Activated CD4-positive, alpha-beta T cell treated with anti-CD3 and anti-CD28 coated beads, Interleukin-2, amount 10 ng/mL, durations not matched to agents 24 days and 14 days (primary cell): ENCODE results near the gene IFNGR2. TPM values are rescaled to one million over a fixed set of nuclear protein-coding genes. Genes with fewer than 3 reads are reported as not detected.
"Not testable (repeated sequence)": the region's sequence is repeated elsewhere in the genome, so short reads cannot be mapped to it uniquely, and the experiment has no call there.

Experiments
- DNase-seq: peaks from one replicate; pipeline ENCODE4 v3.0.0; 2022
- H3K27ac Mint-ChIP-seq: one replicate; pipeline ENCODE4 v1.8.0; 2022; ENCODE audit warnings: mild to moderate bottlenecking, mixed read lengths
- H3K27me3 Mint-ChIP-seq: one replicate; pipeline ENCODE4 v1.8.0; 2022; ENCODE audit warnings: mixed read lengths
- H3K36me3 Mint-ChIP-seq: one replicate; pipeline ENCODE4 v1.8.0; 2022; ENCODE audit warnings: low read depth, mild to moderate bottlenecking, mixed read lengths
- H3K4me1 Mint-ChIP-seq: one replicate; pipeline ENCODE4 v1.8.0; 2021; ENCODE audit warnings: mixed read lengths
- H3K4me3 Mint-ChIP-seq: one replicate; pipeline ENCODE4 v1.8.0; 2022; ENCODE audit warnings: mild to moderate bottlenecking, moderate library complexity, mixed read lengths
- H3K9me3 Mint-ChIP-seq: one replicate; pipeline ENCODE4 v1.8.0; 2021; ENCODE audit warnings: mixed read lengths
- intact Hi-C: fragments of 100-400 bp; cut with micrococcal nuclease; formaldehyde crosslinking; loops from one replicate; pipeline ENCODE4 v1.15.1; 2023
- total RNA-seq: library from RNA; stranded (reverse); gene quantifications from 2 replicates; pipeline ENCODE4 v1.2.3, GENCODE V29; 2022

The IFNGR2 gene
- total RNA-seq, 1 donor from 2014 or later, result 8.5 TPM

- intact Hi-C loops, result no loop called here
- H3K27ac Mint-ChIP-seq, result no peak overlapping the region
- no peaks in the 10 kb centered on the region for H3K4me1 Mint-ChIP-seq
- H3K4me3 Mint-ChIP-seq, result no peak overlapping the region
- H3K27me3 Mint-ChIP-seq, result no peaks in the 10 kb centered on the region
- peaks cover 45% of the 10 kb centered on the region for H3K36me3 Mint-ChIP-seq
- DNase-seq, result no peak
- no peaks in the 10 kb centered on the region for H3K9me3 Mint-ChIP-seq
Observed at GRCh38 chr21:33424214-33424613, 21.0 kb downstream of the IFNGR2 start.

DNA sequence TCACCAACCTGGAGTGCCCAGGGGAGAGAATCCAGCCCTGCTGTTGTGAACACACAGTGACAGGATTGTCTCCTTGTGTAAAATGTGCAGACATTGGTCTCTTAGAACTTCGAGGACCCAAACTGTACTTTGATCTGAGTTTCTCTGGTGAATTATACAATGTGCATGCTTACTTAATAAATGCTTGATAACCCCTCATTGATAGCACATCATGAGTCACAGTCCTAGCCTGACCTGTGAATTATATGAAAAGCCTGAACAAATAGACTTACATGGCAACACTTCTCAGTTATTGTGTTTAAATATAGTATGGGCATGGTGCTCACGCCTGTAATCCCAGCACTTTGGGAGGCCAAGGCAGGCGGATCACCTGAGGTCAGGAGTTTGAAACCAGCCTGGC is 22.6 kb downstream of the IFNGR2 start:
- intact Hi-C loops, result no loop called here
- no peak overlapping the region for H3K4me3 Mint-ChIP-seq
- H3K36me3 Mint-ChIP-seq, result peaks cover 41% of the 10 kb centered on the region
- no peaks in the 10 kb centered on the region for H3K4me1 Mint-ChIP-seq
- no peaks in the 10 kb centered on the region for H3K27me3 Mint-ChIP-seq
- no peak for DNase-seq
- no peak overlapping the region for H3K27ac Mint-ChIP-seq
- no peaks in the 10 kb centered on the region for H3K9me3 Mint-ChIP-seq

DNA sequence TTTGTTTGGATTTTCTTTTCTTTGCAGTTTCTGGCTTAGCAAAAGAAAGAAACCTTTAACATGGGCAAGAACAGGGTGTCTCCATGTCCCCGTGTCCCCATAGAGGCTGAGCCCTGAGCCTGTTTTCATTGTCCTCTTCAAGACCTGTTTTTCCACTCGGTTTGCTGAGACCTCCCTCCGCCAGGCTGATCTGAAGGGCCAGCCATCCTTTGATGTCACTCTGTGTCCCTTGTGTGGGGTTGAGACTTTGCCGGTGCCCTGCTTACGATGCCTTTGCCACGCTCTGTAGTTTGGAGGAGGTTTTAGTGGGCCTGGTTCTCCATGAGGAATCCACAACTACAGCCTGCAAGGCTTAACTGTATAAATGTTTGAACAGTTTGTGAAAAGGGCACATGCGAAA is 23.8 kb downstream of the IFNGR2 start:
- Mint-ChIP-seq H3K27me3 (no peaks in the 10 kb centered on the region), H3K36me3 (peaks cover 42% of the 10 kb centered on the region), H3K4me1 (no peaks in the 10 kb centered on the region), H3K27ac (no peak overlapping the region), H3K4me3 (no peak overlapping the region), H3K9me3 (no peaks in the 10 kb centered on the region)
- DNase-seq, result no peak
- intact Hi-C loops, result no loop called here

DNA sequence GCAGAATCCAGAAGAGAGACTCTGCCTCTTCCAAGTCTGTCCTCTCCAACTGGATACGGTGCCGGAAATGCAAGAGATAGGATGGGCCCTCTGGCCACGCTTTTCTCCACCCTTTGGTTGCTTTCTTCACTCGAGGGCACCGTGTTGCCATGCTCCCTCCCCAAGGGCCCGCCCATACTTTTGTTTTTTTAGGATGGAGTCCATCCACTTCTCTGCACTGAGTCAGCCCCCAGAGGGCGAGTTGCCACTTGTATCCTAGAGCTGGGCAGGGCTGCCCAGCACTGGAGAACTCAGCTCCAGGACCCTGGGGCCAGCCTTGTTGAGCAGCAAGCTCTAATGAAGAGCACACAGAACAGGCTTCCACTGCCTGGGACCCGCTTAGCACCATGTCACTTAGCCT is 25.5 kb downstream of the IFNGR2 start:
- Mint-ChIP-seq H3K27me3 (no peaks in the 10 kb centered on the region), H3K4me3 (no peak overlapping the region), H3K4me1 (peaks cover 9% of the 10 kb centered on the region), H3K9me3 (no peaks in the 10 kb centered on the region), H3K36me3 (peaks cover 55% of the 10 kb centered on the region), H3K27ac (no peak overlapping the region)
- no peak for DNase-seq
- intact Hi-C loops, result no loop called here

GRCh38 chr21:33430858-33431257 is 27.6 kb downstream of the IFNGR2 start:
- intact Hi-C loops, result no loop called here
- H3K4me1 Mint-ChIP-seq, result peaks cover 24% of the 10 kb centered on the region
- H3K36me3 Mint-ChIP-seq, result peaks cover 56% of the 10 kb centered on the region
- H3K27ac Mint-ChIP-seq, result no peak overlapping the region
- no peaks in the 10 kb centered on the region for H3K27me3 Mint-ChIP-seq
- DNase-seq, result no peak
- no peak overlapping the region for H3K4me3 Mint-ChIP-seq
- no peaks in the 10 kb centered on the region for H3K9me3 Mint-ChIP-seq

- Mint-ChIP-seq H3K27ac (no peak overlapping the region), H3K27me3 (no peaks in the 10 kb centered on the region), H3K36me3 (peaks cover 54% of the 10 kb centered on the region), H3K9me3 (no peaks in the 10 kb centered on the region), H3K4me1 (peaks cover 24% of the 10 kb centered on the region), H3K4me3 (no peak overlapping the region)
- intact Hi-C loops, result no loop called here
- DNase-seq, result no peak
Observed at GRCh38 chr21:33432496-33432895, 29.3 kb downstream of the IFNGR2 start.

DNA sequence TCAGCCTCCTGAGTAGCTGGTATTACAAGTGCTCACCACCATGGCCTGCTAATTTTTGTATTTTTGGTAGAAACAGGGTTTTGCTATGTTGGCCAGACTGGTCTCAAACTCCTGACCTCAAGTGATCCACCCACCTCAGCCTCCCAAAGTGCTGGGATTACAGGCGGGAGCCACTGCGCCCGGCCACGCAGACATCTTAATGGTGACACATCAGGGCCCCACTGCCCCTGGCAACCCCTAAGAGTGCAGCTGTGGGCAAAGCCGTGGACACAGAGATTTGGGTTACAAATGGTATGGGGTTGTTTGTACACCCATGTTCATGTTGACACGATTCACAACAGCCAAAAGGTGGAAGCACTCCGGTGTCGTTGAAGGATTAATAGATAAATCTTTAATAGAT is 29.8 kb downstream of the IFNGR2 start:
- Mint-ChIP-seq H3K9me3 (no peaks in the 10 kb centered on the region), H3K27me3 (no peaks in the 10 kb centered on the region), H3K27ac (no peak overlapping the region), H3K4me1 (peaks cover 24% of the 10 kb centered on the region), H3K4me3 (peak overlapping the region; percentile 48), H3K36me3 (peaks cover 54% of the 10 kb centered on the region)
- intact Hi-C loops, result no loop called here
- no peak for DNase-seq

DNA sequence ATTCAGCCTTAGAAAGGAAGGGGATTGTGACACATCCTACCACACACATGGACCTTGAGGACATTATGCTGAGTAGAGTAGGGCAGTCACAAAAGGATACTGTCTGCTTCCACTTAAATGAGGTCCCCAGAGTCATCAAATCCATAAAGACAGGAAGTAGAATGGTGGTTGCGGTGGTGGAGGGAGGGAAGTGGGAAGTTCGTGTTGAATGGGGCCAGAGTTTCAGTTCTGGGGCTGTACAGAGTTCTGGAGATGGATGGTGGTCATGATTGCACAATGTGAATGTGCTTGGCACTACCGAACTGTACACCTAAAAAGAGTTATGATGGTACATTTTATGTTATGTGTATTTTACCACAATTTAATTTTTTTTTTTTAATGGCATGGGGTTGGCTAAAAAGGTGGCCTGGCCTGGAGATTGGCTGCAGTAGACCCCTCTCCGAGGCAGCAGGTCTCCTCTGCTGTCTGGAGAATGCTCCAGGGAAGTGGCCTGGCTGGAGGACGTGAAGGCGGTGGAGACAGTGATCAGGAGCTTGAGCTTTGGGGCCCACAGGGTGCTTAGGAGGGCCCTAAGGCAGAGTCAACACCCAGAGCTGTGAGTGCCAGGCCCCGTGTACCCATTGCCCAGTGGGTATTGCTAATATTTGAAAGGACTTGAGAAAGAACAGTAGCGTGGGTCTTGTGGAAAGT is 30.4 kb downstream of the IFNGR2 start:
- peak overlapping the region; percentile 62 for H3K27ac Mint-ChIP-seq
- peak overlapping the region; percentile 53 for H3K4me3 Mint-ChIP-seq
- peaks cover 24% of the 10 kb centered on the region for H3K4me1 Mint-ChIP-seq
- no peaks in the 10 kb centered on the region for H3K9me3 Mint-ChIP-seq
- H3K27me3 Mint-ChIP-seq, result no peaks in the 10 kb centered on the region
- H3K36me3 Mint-ChIP-seq, result peaks cover 55% of the 10 kb centered on the region
- intact Hi-C loops, result loop anchor here (1.0 to 2.0 kb wide), 5 partner anchors 27 to 202 kb away; partner anchors contain the start of genes IFNAR1 and TMEM50B
- no peak for DNase-seq

DNA sequence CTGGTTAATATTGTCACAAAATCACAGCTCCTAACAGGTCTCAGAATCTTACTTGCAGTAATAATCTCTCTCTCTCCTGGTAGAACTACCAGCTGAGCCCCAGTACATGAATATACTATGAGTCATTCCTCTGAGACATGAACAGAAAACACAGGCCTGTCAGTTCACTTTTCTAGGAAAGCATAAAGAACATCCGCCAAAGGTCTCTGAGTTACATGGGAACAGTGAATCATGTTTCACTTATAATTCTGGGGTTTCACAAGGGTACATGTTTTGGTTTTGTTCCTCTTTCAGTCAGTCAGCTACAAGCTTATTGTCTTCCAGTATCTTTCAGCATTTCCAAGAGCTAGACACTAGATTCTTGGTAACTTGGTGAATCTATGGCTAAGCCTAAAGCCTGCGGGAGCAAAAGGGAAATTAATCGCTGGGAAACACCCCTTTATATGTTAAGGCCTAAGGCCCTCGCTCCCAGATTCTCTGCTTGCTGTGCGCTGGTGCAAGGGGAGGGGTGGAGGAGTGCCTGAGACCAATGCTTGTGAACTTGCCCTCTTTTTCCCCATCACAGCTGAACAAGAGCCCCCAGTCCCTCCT is 31.7 kb downstream of the IFNGR2 start:
- Mint-ChIP-seq H3K27me3 (no peaks in the 10 kb centered on the region), H3K9me3 (no peaks in the 10 kb centered on the region), H3K4me3 (peak overlapping the region; percentile 71), H3K27ac (peak overlapping the region; percentile 86), H3K36me3 (peaks cover 55% of the 10 kb centered on the region), H3K4me1 (peaks cover 24% of the 10 kb centered on the region)
- peak; percentile 81 for DNase-seq
- intact Hi-C loops, result loop anchor here (1.0 to 2.0 kb wide), 5 partner anchors 29 to 204 kb away; partner anchors contain the start of genes IFNAR1 and TMEM50B

GRCh38 chr21:33437140-33437539 is 33.9 kb downstream of the IFNGR2 start:
- no peak overlapping the region for H3K4me3 Mint-ChIP-seq
- H3K27ac Mint-ChIP-seq, result no peak overlapping the region
- intact Hi-C loops, result no loop called here
- no peaks in the 10 kb centered on the region for H3K9me3 Mint-ChIP-seq
- peaks cover 42% of the 10 kb centered on the region for H3K36me3 Mint-ChIP-seq
- peaks cover 29% of the 10 kb centered on the region for H3K4me1 Mint-ChIP-seq
- H3K27me3 Mint-ChIP-seq, result no peaks in the 10 kb centered on the region
- no peak for DNase-seq

GRCh38 chr21:33441489-33442477 is 38.6 kb downstream of the IFNGR2 start:
- intact Hi-C loops, result no loop called here
- no peaks in the 10 kb centered on the region for H3K27me3 Mint-ChIP-seq
- H3K36me3 Mint-ChIP-seq, result peaks cover 11% of the 10 kb centered on the region
- no peak for DNase-seq
- H3K4me3 Mint-ChIP-seq, result no peak overlapping the region
- no peaks in the 10 kb centered on the region for H3K9me3 Mint-ChIP-seq
- H3K4me1 Mint-ChIP-seq, result peaks cover 7% of the 10 kb centered on the region
- no peak overlapping the region for H3K27ac Mint-ChIP-seq

GRCh38 chr21:33443194-33443593 is 40.0 kb downstream of the IFNGR2 start:
- intact Hi-C loops, result no loop called here
- Mint-ChIP-seq H3K4me1 (peaks cover 7% of the 10 kb centered on the region), H3K27me3 (no peaks in the 10 kb centered on the region), H3K27ac (no peak overlapping the region), H3K4me3 (no peak overlapping the region), H3K9me3 (no peaks in the 10 kb centered on the region), H3K36me3 (peaks cover 6% of the 10 kb centered on the region)
- DNase-seq, result no peak

GRCh38 chr21:33444499-33444898 is 41.3 kb downstream of the IFNGR2 start:
- intact Hi-C loops, result no loop called here
- Mint-ChIP-seq H3K27ac (no peak overlapping the region), H3K9me3 (no peaks in the 10 kb centered on the region)

DNA sequence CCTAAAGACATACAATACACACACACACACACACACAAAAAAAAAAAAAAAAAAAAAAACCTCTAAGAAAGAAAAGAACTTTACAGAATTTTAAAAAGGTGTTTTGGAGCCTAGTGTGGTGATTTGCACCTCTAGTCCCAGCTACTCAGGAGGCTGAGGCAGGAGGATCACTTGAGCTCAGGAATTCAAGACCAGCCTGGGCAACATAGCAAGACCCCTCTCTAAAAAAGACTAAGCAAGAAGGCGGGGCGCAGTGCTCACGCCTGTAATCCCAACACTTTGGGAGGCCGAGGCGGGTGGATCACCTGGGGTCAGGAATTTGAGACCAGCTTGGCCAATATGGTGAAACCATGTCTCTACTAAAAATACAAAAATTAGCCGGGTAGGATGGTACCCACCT is 43.4 kb downstream of the IFNGR2 start:
- H3K9me3 Mint-ChIP-seq, H3K4me3 Mint-ChIP-seq, intact Hi-C loops: not testable (repeated sequence)

More at GRCh38 chr21:33444499-33444898, 41.3 kb downstream of the IFNGR2 start:
- no peak for DNase-seq
- Mint-ChIP-seq H3K27me3 (no peaks in the 10 kb centered on the region), H3K4me1 (peaks cover 7% of the 10 kb centered on the region), H3K36me3 (peaks cover 6% of the 10 kb centered on the region), H3K4me3 (no peak overlapping the region)

More for the DNA sequence above, 43.4 kb downstream of the IFNGR2 start:
- DNase-seq, H3K27ac Mint-ChIP-seq, H3K4me1 Mint-ChIP-seq, H3K36me3 Mint-ChIP-seq, H3K27me3 Mint-ChIP-seq: not testable (repeated sequence)
